Renal cortical epithelial cell (primary cell): ENCODE data around the gene EDEM2. TPM values are rescaled to one million over a fixed set of nuclear protein-coding genes. Genes with fewer than 3 reads are reported as not detected.
"Not testable (repeated sequence)": the region's sequence is repeated elsewhere in the genome, so short reads cannot be mapped to it uniquely, and the experiment has no call there.

Experiments used
- DNase-seq: peaks from one replicate; pipeline ENCODE4 v3.0.0-alpha.2; 2011; ENCODE audit warnings: low read depth
- total RNA-seq: library from RNA; depleted of rRNA; stranded (reverse); fragments of >200 nt; gene quantifications from 2 replicates; pipeline ENCODE4 v1.2.3, GENCODE V29; 2014

EDEM2 gene
- total RNA-seq, 1 donor from 2014 or later: 51.9 TPM

DNA sequence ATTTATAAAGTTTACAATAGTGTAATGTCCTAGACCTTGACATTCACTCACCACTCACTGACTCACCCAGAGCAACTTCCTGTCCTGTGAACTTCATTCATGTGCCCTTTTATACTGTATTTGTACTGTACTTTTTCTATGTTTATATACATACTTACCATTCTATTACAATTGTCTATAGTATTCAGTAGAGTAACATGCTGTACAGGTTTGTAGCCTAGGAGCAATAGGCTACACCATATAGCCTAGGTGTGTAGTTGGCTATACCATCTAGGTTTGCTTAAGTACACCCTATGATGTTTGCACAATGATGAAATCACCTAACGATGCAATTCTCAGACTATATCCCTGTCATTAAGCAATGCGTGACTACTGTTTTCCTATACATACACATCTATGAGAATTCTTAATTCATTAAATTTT, 17.5 kb downstream of the EDEM2 start:
- DNase-seq: no peak

DNA sequence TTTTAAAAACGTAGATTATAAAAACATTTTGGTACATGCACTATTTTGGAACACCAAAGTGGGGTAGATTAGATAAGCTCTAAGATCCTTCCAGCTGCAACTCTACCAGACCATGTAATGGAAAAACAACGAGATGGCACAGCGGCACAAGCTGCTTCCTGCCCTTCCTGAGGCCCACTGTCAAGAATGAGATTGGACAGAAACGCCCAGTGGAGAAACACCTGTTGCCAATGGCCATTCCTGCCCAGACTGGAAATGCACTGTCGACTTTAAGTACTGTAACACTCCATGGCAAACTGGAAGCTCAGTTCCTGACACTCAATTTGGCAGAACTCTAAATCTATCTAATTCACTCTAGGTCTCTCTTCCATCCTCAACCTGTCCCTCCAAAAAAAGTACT, 21.4 kb downstream of the EDEM2 start:
- DNase-seq: no peak

DNA sequence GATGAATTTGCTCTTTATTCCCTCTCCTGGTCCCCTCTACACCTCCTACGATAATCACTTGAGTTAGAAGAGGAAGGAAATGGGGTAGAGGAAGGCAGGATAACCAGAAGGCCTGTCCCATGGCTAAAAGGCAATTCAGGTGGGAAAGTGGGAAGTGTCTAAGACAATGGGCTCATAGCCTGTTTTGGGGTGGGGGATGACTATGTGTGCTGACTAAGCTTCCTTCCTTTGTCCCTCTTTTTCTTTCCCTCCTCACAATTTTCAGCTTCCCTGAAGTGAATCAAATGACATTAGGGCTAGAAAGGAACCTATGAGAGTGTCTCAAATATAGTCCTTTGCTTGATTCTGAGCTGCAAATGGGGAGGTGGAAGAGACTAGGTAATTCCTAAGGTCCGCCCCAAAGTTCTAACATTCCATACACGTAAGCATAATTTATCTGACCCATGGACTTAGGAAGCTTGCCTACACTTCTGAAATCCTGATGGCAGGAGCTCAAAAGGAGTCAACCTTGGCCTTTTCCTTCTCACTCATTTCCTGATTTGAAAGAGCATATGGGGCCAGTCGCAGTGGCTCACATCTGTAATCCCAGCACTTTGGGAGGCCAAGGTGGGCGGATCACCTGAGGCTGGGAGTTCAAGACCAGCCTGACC, 24.3 kb downstream of the EDEM2 start:
- DNase-seq: no peak

DNA sequence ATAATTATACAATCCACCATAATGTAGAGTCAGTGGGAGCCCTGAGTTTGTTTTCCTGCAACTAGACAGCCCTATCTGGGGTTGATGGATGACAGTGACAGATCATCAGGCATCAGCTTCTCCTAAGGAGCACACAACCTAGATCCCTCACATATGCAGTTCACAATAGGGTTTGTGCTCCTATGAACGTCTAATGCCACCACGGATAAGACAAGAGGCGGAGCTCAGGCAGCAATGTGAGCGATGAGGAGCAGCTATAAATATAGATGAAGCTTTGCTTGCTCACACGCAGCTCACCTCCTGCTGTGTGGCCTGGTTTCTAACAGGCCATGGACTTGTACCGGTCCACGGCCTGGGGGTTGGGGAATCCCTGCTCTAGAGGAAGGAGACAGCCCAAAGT, 25.9 kb downstream of the EDEM2 start:
- DNase-seq: no peak

DNA sequence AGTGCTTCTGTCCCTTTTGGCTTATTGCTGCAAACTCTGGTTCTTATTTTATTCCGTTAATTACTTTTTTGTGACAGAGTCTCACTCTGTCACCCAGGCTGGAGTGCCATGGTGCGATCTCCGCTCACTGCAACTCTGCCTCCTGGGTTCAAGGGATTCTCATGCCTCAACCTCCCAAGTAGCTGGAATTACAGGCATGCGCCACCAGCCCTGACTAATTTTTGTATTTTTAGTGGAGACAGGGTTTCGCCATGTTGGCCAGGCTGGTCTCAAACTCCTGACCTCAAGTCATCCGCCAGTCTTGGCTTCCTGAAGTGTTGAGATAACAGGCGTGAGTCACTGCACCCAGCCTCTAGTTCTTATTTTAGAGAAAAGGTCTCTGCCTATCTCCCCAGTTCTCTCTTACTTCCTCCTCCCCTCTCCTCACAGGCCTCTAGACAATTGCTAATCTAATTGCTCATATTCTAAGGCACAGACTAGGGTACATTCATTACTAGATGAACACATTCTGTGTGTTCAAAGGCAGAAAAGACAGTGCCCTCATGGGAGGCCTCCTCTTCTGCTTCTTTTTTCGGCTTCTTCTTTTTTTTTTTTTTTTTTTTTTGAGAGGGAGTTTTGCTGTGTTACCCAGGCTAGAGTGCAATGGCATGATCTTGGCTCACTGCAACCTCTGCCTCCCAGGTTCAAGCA, 27.0 kb downstream of the EDEM2 start:
- no peak for DNase-seq

DNA sequence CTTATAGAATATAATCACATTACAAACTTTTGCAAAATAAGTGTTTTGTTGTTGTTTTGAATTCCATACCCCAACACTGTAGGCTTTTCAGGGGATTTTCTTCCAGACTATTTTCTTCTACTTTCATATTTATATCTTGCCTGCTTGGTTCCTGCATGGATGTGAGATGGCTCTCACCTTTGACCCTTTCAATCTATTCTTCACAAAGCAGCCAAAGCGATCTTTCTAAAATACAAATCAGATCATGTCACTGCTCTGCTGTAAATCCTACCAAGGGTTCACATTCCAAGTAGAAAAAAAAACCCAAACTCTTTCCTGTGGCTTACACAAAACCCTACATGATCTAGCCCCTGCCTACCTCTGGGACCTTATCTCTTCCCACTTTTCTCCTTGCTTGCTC, 29.5 kb downstream of the EDEM2 start:
- no peak for DNase-seq

DNA sequence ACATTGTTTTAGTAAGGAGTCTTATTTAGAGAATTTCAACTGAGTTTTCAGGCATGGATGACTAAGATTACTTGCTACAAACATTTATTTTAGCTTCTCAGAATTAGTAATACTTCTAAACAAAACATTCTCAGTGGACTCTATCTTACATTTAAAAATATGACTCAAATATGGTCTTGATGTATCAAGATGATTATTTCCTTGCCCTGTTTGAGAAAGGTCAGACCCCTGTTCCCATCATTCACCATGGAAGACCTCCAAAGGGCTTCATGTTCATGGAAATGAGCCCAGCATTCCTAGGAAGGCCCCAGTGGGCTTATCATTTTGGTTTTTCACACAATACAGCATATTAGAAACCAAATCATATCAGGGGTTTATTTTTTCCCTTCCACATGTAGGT, 29.9 kb downstream of the EDEM2 start:
- DNase-seq: no peak

DNA sequence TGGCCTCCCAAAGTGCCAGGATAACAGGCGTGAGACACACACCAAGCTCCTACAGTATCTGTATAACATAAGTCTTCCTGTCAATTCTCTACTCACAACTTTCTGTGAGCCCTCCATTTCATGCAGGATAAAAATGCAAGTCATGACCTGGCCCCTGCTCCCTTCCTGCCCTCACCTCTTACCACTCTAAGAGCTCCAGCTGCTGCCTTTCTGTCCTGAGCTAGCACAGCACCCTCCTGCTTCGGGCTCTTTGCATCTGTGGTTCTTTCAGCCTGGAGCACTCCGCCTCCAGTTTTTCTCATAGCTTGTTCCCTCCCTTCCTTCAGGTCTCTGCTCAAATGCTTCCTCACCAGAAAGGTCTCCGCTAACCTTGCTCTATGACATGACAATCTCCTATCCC, 30.9 kb downstream of the EDEM2 start:
- no peak for DNase-seq

DNA sequence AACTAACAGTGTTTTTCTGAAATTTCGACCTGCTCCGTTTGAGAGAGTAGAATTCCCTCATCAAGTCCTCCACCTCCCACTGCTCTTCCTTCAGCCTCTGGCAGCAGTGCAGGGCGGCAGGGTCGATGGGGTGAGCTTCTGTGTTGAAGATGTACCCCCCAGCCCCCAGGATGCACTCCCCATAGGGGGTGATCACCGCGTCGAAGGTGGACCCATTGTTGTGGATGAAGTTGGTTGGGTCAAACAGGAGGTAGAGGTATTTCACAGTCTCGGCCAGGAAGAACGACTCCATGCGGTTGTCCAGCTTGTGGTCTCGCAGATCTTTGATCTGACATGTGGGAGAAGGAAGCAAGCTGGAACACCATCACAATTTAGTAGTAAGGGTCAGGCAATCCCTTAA, 31.5 kb downstream of the EDEM2 start:
- DNase-seq: no peak

DNA sequence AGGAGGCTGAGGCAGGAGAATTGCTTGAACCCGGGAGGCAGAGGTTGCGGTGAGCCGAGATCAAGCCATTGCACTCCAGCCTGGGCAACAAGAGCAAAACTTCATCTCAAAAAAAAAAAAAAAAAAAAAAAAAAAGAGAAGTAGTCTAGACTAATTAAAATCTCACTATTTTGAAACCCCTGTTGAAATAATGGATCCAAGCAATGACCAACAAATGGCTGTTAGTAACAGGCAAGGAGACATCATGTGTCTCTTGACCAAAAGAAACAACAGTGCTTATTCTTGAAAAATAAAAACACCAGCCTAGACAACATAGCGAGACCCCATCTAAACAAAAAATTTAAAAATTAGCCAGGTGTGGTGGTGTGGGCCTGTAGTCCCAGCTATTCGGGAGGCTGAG, 34.9 kb downstream of the EDEM2 start:
- not testable (repeated sequence) for DNase-seq

DNA sequence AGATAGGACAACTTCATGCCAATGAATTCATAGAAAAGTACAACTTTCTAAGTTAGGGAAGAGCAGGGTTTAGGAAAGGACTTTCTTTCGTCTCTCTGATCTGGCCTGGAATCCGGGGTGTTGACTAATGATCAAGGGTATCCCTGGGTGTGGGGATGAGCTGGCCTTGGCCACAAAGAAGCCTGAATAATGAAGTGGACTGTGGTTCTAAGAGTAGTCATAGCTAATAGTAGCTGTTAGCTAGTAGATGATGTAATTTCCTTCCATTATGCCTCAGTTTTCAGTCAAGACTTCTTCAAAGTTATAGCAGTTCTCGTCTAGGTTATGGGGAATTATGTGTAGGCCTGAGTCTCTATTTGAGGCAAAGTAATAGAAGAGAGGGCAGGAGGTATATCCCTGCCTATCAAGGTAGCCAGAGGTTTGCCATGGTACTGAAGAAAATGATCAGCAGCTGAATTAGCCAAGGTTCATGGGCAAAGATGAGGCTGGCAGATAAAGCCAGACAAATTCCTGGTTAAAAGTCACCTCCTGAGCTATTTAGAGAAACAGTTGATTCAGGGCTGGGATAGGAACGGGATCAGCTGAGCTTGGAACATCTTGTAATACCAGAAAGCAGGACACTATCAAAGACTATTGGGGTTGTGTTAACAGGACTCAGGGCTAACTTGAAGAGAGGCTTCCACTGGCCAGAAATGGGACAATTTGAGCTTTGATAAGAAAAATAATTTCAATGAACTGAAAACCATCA, 35.8 kb downstream of the EDEM2 start:
- peak; percentile 84 for DNase-seq

DNA sequence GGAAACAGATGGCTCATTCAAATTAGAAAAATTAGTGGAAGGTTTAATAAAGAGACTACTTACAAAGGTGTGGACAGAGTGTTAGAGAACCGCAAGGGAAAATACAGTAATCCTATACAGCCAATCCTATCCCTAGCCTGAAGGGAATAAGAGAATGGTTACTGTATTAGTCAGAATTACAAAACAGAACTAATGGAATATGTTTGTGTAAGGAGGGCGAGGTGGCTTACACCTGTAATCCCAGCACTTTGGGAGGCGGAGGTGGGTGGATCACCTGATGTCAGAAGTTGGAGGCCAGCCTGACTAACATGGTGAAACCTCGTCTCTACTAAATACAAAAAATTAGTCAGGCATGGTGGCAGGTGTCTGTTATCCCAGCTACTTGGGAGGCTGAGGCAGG, 38.2 kb downstream of the EDEM2 start:
- no peak for DNase-seq

DNA sequence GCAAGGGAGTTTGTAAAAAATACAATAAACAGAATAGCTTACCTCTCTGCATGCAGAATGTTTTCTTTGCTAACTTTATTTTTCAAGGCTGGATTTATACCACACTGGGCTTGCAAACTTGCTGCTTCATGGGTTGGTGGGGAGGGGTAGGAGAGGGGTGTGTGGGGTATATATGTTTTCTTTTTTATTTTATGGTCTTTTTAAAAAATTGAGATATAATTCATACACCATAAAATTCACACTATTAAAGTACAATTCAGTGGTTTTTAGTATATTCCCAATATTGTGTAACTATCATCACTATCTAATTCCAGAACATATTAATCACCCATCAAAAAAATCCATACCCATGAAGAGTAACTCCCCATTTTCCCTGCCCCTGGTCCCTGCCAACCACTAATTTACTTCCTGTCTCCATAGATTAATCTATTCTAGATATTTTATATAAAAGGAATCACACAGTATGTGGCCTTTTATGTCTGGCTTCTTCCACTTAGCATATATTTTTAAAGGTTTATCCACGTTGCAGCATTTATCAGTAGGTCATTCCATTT, 40.2 kb downstream of the EDEM2 start:
- DNase-seq: no peak

DNA sequence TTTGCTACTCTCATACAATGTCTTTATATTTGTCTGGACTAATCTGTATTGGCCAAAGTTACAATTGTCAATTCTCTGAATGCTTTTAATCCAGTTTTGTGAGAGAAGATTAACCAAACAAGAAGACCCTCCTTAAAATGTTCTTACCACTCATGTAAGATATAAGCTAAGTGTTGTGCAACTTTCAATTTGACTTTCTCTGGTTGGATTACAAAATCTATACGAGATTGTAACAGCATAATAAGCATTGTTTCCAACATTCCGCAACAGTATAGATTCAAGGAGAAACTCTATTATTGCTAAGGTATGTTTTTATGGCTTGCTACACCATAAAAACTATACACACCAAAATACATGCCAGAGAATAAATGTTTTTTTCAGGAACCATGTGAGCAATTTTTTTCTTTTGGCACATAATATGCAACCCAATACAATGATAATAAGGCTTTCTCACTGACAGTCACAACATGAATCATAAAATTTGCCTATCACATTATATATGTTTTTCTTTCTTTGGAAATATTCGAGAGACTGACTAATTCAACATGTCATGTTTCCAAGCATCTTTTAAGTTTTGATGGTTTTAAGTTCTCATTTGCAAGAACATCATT, 42.3 kb downstream of the EDEM2 start:
- no peak for DNase-seq

DNA sequence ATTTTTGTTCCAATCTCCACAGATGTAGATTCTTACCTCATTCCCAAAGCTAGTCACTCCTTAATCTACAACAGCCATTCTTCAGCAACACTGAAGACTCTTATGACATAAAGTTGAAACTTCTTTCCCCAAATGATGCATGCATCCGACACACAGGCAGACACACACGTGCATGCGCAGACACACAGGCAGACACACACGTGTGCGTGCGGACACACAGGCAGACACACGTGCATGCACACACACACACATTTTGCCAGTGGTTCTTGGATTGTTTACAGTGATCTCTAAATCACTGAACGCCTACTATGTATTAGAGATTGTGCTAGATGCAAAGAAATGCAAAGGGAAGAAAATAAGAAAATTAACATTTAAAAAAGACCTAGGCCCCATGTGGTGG, 45.5 kb downstream of the EDEM2 start:
- DNase-seq: no peak

DNA sequence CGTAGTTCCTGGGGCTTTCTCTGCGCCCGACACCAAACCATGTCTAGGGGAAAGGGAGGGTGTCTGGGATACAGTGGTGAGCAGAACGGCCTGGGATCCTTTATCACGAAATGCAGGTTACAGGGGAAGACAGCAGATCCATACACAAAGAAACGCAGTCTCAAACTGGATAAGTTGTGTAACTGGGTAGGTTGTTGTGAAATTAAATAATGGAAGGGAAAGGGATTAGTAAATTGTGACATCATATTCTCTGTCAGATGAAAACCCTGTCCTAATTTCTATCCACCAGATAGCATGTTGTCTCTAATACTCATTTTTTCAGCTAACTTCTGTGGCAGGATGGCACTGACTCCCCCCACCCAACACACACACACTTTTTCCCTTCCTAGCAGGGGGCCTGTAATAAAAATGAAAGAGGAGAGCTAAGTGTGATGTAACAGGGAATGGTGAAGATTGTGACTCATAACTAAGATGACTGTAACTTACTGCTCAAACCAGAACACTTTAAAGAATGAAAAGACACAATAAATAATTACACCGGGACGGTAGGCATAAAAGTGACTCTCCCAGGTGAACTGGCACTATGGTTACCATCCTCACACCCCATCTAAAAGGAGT, 53.8 kb downstream of the EDEM2 start:
- DNase-seq: peak; percentile 89

DNA sequence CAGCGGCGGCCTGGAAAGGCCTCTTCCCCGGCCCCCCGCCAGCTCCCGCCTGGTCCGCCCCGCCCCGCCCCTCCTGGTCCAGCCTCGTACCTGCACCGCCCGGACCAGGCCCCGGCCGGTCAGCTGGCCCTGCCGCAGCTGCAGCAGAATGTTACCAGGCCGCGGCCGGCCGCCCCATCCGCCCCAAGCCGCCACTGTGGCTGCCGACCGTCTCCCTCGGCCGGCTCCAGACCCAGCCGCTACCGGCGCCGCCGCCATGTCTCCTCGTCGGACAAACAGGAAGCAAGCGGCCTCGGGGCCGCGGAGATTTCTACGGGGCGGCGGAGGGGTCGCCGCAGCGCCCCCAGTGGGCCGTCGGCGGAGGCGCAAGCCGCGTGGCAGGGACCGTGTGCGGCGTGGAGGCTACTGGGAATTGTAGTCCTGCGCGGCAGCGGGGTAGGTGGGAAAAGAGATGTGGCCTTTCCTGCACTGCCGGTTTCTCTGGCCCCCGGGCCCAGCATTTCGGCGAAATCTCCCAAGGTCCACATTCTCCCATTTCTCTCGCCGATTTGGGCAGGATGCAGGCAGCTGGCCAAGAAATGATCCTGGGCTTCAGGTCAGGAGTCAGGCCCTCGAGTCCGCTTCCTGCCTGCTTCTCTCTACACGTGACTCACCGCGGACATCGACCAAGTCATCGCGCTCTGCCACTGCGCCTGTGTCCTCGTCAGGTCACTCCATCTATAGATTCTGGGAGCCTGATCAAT, 54.4 kb downstream of the EDEM2 start, which contains the start of gene TRPC4AP:
TRPC4AP (minus strand) TSS at position 284 of the 743 bp plus-strand sequence; CDS start at position 258, 26 bp downstream.
- peak; percentile 64 for DNase-seq

DNA sequence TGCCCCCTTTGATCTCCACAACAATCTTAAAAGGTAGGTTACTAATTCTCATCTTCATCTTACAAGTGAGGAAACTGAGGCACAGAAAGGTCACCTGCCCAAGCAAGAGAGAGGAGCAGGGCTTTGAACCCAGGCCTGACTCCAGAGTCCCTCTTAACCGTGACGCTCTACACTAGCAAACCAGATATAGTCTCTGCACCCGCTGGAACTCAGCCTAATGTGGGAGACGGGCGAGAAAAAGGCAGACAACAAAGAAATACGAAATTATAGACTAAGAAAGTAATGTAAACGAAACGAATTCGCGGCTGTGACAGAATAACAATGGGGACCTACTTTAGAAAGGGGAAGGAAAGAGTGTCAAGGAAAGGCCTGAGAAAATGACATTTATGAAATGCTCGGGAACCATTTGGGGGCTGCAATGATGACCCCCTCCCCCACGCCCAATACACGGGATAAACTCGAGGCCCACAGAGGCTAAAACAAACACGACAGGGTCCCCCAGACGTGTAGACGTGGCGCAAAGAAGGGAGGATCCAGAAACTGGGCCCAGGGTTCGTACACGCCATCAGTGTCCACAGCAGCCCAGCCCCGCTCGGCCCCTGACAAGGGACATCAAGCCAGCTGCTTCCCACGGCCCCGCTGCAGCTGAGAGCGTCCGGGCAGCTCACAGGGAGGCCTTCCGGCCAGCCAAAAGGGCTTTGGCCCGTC, 55.2 kb downstream of the EDEM2 start:
- DNase-seq: no peak

DNA sequence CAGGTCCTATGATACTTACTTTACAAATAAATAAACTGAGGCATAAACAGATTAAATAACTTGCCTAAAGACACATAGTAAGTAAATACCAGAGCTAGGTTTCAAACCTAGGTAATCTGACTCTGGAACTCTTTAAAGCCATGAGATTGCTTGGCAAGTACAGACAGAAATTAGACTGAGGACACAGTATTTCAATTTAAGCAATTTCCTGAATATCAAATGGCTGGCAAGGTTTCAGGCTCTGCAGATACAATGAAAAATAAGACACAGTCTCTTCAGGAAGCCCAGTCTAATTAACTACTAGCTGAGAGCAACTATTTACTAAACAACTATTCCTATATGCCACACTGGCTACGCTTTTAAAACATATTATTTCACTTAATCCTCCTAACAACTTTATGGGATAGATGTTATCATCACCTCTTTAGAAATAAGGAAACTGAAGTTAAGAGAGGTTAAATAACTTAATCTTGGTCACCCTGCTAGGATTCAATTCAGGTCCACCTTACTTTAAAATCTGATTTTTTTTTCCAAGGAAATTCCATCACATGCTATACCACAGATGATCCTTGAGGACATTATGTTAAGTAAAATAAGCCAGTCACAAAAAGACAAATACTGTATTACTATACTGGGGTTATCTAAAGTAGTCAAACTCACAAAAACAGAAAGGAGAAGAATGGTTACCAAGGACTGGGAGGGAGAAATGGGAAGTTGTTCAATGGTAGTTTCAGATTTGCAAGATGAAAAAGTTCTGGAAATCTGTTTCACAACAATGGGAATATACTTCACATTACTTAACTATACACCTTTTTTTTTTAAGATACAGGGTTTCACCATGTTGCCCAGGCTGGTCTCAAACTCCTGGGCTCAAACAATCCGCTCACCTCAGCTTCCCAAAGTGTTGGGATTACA, 58.6 kb downstream of the EDEM2 start:
- DNase-seq: no peak
